IMR-90 (cell line): ENCODE measurements around the gene PATJ. TPM values are rescaled to one million over a fixed set of nuclear protein-coding genes. Genes with fewer than 3 reads are reported as not detected.

Source experiments
- ATAC-seq: fragments of 200-7000 bp; cut with Tn5 transposase; 2 replicates; pipeline ENCODE4 v1.9.1; 2020; ENCODE audit warnings: low read depth, mild to moderate bottlenecking, moderate library complexity
- BruUV-seq: library from RNA; stranded (reverse); fragments of 400-500 nt; replicated peaks from 2 replicates; lab custom pipeline; 2021; lab: Mats Ljungman, UMichigan
- CTCF ChIA-PET: fragments of 300-600 bp; formaldehyde crosslinking; extraction: SDS; loops from one replicate; lab custom pipeline; 2021; ENCODE audit warnings: antibody characterized with exemption; lab: Yijun Ruan, JAX
- POLR2A ChIA-PET: fragments of 300-600 bp; sonication (Branson Sonifier 250); formaldehyde crosslinking; loops from one replicate; lab custom pipeline; 2022; ENCODE audit warnings: antibody characterized with exemption; ENCODE audit not compliant: unreplicated experiment; lab: Charles Lee
- DNase-seq: peaks from one replicate; pipeline ENCODE4 v3.0.0; 2013
- H2AFZ ChIP-seq: replicated peaks from 2 replicates; pipeline ENCODE3; 2013; ENCODE audit warnings: low read length, mild to moderate bottlenecking; ENCODE audit not compliant: poor library complexity
- H2AK5ac ChIP-seq: 2 replicates; pipeline ENCODE4 v1.6.1; 2013; ENCODE audit warnings: low read depth, low read length, inconsistent platforms
- H2AK9ac ChIP-seq: replicated peaks from 2 replicates; pipeline ENCODE3; 2013; ENCODE audit warnings: mild to moderate bottlenecking, low read depth, low read length, moderate library complexity; ENCODE audit not compliant: poor library complexity
- H2BK120ac ChIP-seq: 2 replicates; pipeline ENCODE4 v1.6.1; 2013; ENCODE audit warnings: low read depth, low read length, inconsistent platforms
- H2BK15ac ChIP-seq: 3 replicates; pipeline ENCODE4 v1.6.1; 2013; ENCODE audit warnings: low read depth, low read length, inconsistent platforms
- H2BK20ac ChIP-seq: 2 replicates; pipeline ENCODE4 v1.6.1; 2013; ENCODE audit warnings: low read depth, mild to moderate bottlenecking, inconsistent platforms, low read length, moderate library complexity
- H2BK5ac ChIP-seq: 2 replicates; pipeline ENCODE4 v1.6.1; 2013; ENCODE audit warnings: mild to moderate bottlenecking, low read depth, low read length, inconsistent platforms; ENCODE audit not compliant: poor library complexity, severe bottlenecking
- H3K14ac ChIP-seq: replicated peaks from 2 replicates; pipeline ENCODE4 v1.6.1; 2013; ENCODE audit warnings: low read depth, low read length, inconsistent platforms
- H3K18ac ChIP-seq: 2 replicates; pipeline ENCODE4 v1.6.1; 2013; ENCODE audit warnings: low read depth, low read length, control low read depth
- H3K23ac ChIP-seq: 2 replicates; pipeline ENCODE4 v1.6.1; 2013; ENCODE audit warnings: low read depth, low read length, inconsistent platforms
- H3K27ac ChIP-seq: 2 replicates; pipeline ENCODE4 v1.5.1; 2013; ENCODE audit warnings: mild to moderate bottlenecking, control low read depth, low read length; ENCODE audit not compliant: insufficient read depth
- H3K27me3 ChIP-seq: 2 replicates; pipeline ENCODE4 v1.6.1; 2013; ENCODE audit warnings: low read length; ENCODE audit not compliant: control insufficient read depth, insufficient read depth
- H3K36me3 ChIP-seq: 2 replicates; pipeline ENCODE4 v1.6.1; 2013; ENCODE audit warnings: low read length, mixed read lengths; ENCODE audit not compliant: control insufficient read depth, insufficient read depth
- H3K4ac ChIP-seq: 2 replicates; pipeline ENCODE4 v1.6.1; 2013; ENCODE audit warnings: low read depth, low read length, inconsistent platforms
- H3K4me1 ChIP-seq: 2 replicates; pipeline ENCODE4 v1.6.1; 2013; ENCODE audit warnings: low read length, mixed read lengths; ENCODE audit not compliant: control insufficient read depth, insufficient read depth
- H3K4me2 ChIP-seq: 2 replicates; pipeline ENCODE4 v1.6.1; 2013; ENCODE audit warnings: low read depth, mild to moderate bottlenecking, control low read depth, low read length, moderate library complexity
- H3K4me3 ChIP-seq: 2 replicates; pipeline ENCODE4 v1.5.1; 2013; ENCODE audit warnings: low read depth, mild to moderate bottlenecking, control low read depth, low read length, moderate library complexity; ENCODE audit not compliant: insufficient read depth
- H3K56ac ChIP-seq: 2 replicates; pipeline ENCODE4 v1.6.1; 2013; ENCODE audit warnings: low read length, inconsistent platforms; ENCODE audit not compliant: insufficient read depth; ENCODE audit errors: extremely low read depth
- H3K79me1 ChIP-seq, 2 experiments: 2 replicates each; pipeline ENCODE4 v1.6.1; 2013; ENCODE audit warnings: low read length in 2 of 2, inconsistent platforms in 1 of 2, low read depth in 1 of 2
- H3K9ac ChIP-seq: 2 replicates; pipeline ENCODE4 v1.6.1; 2013; ENCODE audit warnings: low read depth, low read length, control low read depth
- H3K9me1 ChIP-seq: 2 replicates; pipeline ENCODE4 v1.6.1; 2013; ENCODE audit warnings: low read length, inconsistent platforms; ENCODE audit not compliant: insufficient read depth
- H3K9me3 ChIP-seq: 2 replicates; pipeline ENCODE4 v1.6.1; 2013; ENCODE audit warnings: low read length; ENCODE audit not compliant: control insufficient read depth, insufficient read depth
- H4K20me1 ChIP-seq: 2 replicates; pipeline ENCODE4 v1.6.1; 2013; ENCODE audit warnings: low read length, inconsistent platforms; ENCODE audit not compliant: insufficient read depth
- H4K5ac ChIP-seq: 2 replicates; pipeline ENCODE4 v1.6.1; 2013; ENCODE audit warnings: mild to moderate bottlenecking, low read depth, low read length, control low read depth
- H4K8ac ChIP-seq, 2 experiments: 2 replicates each; pipeline ENCODE4 v1.6.1; 2013; ENCODE audit warnings: low read depth in 2 of 2, low read length in 2 of 2, control low read depth in 1 of 2, inconsistent platforms in 1 of 2
- H4K91ac ChIP-seq: 2 replicates; pipeline ENCODE4 v1.6.1; 2013; ENCODE audit warnings: low read depth, low read length, inconsistent platforms; ENCODE audit not compliant: insufficient read depth
- BHLHE40 ChIP-seq: fragments of 150-350 bp; IDR thresholded peaks from 2 replicates; pipeline ENCODE4 v1.6.1; 2016; ENCODE audit warnings: mild to moderate bottlenecking, low read depth, low read length
- CEBPB ChIP-seq: IDR thresholded peaks from 2 replicates; pipeline ENCODE4 v1.6.1; 2012; ENCODE audit warnings: low read depth, low read length, improper control_type of control experiment
- CHD1 ChIP-seq: IDR thresholded peaks from 2 replicates; pipeline ENCODE4 v1.6.1; 2012; ENCODE audit warnings: low read depth, low read length, improper control_type of control experiment
- FOS ChIP-seq: fragments of 150-350 bp; IDR thresholded peaks from 2 replicates; pipeline ENCODE4 v1.6.1; 2016; ENCODE audit warnings: low read depth, low read length
- MAFK ChIP-seq: IDR thresholded peaks from 2 replicates; pipeline ENCODE4 v1.6.1; 2012; ENCODE audit warnings: low read depth, low read length, improper control_type of control experiment
- MAZ ChIP-seq: IDR thresholded peaks from 2 replicates; pipeline ENCODE4 v1.6.1; 2012; ENCODE audit warnings: low read depth, mild to moderate bottlenecking, low read length, improper control_type of control experiment, moderate library complexity, borderline replicate concordance
- MXI1 ChIP-seq: IDR thresholded peaks from 2 replicates; pipeline ENCODE4 v1.6.1; 2012; ENCODE audit warnings: low read depth, mild to moderate bottlenecking, low read length, moderate library complexity, borderline replicate concordance
- RCOR1 ChIP-seq: IDR thresholded peaks from 2 replicates; pipeline ENCODE4 v1.6.1; 2012; ENCODE audit warnings: mild to moderate bottlenecking, low read length, improper control_type of control experiment; ENCODE audit not compliant: insufficient replicate concordance
- RFX5 ChIP-seq: IDR thresholded peaks from 2 replicates; pipeline ENCODE4 v1.8.0; 2012; ENCODE audit warnings: low read depth, mild to moderate bottlenecking, low read length, moderate library complexity
- SMC3 ChIP-seq: fragments of 150-350 bp; IDR thresholded peaks from 2 replicates; pipeline ENCODE4 v1.6.1; 2016; ENCODE audit warnings: low read depth, mild to moderate bottlenecking, antibody characterized with exemption, low read length, moderate library complexity
- WGBS, 2 experiments: methylation state at CpG; one replicate each; pipeline versions ENCODE4 v1.1.5 to v1.1.7; 2013; ENCODE audit warnings: missing lambda C conversion rate in 2 of 2; ENCODE audit not compliant: insufficient read length in 1 of 2; ENCODE audit errors: extremely low coverage in 2 of 2; 5-methylcytosine and 5-hydroxymethylcytosine counted together
- dilution Hi-C: fragments of 300-500 bp; cut with HindIII; formaldehyde crosslinking; loops from one replicate; pipeline ENCODE4 v1.14.3; 2018; ENCODE audit warnings: low sequenced_read_pairs; ENCODE audit not compliant: unreplicated experiment
- in situ Hi-C: fragments of 300-500 bp; cut with MboI; formaldehyde crosslinking; loops from 3 replicates; pipeline ENCODE4 v1.14.3; 2019; ENCODE audit warnings: low sequenced_read_pairs, inconsistent platforms, mixed read lengths
- intact Hi-C: fragments of 100-400 bp; cut with micrococcal nuclease; formaldehyde crosslinking; loops from 2 replicates; pipeline ENCODE4 v1.10.0; 2022
- polyA plus RNA-seq, 3 experiments: library from polyadenylated mRNA; depleted of rRNA; stranded (reverse); fragments of >200 nt; gene quantifications; 2 replicates each; pipeline ENCODE4 v1.2.3, GENCODE V29; 2012; ENCODE audit warnings: low replicate concordance in 1 of 3
- total RNA-seq: library from RNA; depleted of rRNA; stranded (reverse); fragments of >200 nt; gene quantifications from 2 replicates; pipeline ENCODE4 v1.2.3, GENCODE V29; 2012
- TF ChIP-seq, protein P1 (sequence below): fragments of 150-350 bp; IDR thresholded peaks from 2 replicates; pipeline ENCODE4 v1.6.1; 2016; ENCODE audit warnings: low read depth, mild to moderate bottlenecking, low read length, moderate library complexity, borderline replicate concordance
- TF ChIP-seq, protein P2 (sequence below): fragments of 150-350 bp; IDR thresholded peaks from 2 replicates; pipeline ENCODE4 v1.6.1; 2017; ENCODE audit warnings: mild to moderate bottlenecking, antibody characterized with exemption, low read length, low read depth

PATJ gene
- total and polyA plus RNA-seq, 2 of the 4 experiments (the other 2 are of a cell fraction), result 2.0 to 3.4 TPM

DNA sequence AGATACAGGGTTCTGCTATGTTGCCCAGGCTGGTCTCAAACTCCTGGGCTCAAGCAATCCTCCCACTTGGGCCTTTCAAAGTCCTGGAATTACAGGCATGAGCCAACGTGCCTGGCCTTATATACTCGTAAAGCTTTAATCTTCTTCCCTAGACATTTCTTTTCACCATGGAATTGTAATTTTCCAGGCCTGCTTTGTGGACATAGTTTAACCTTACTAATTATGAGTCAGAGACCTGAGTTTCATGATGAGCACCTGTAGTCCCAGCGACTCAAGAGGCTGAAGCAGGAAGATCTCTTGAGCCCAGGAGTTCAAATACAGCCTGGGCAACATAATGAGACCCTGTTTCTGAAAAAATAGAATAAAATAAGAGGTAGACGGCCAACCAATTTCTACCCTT, 12.3 kb downstream of the PATJ start:
- H3K27me3 ChIP-seq, result no peaks in the 10 kb centered on the region
- WGBS, 2 experiments, result 71% methylated on average over 1 of the region's 4 CpGs; no CpG with 5 or more reads in 1 of the 2 experiments
- no peaks in the 10 kb centered on the region for H3K36me3 ChIP-seq
- no peak overlapping the region for H2BK20ac ChIP-seq
- no peak overlapping the region for H3K18ac ChIP-seq
- no peak overlapping the region for H3K56ac ChIP-seq
- H3K9me3 ChIP-seq, result no peaks in the 10 kb centered on the region
- no peak overlapping the region for H3K9ac ChIP-seq
- H3K27ac ChIP-seq, result no peak overlapping the region
- no peak overlapping the region for H2AK5ac ChIP-seq
- BruUV-seq, result no TSS peak
- H4K20me1 ChIP-seq, result no peaks in the 10 kb centered on the region
- no peak overlapping the region for H2AFZ ChIP-seq
- H2BK15ac ChIP-seq, result no peak overlapping the region
- no peak for TF ChIP-seq CHD1
- TF ChIP-seq RCOR1, result no peak
- TF ChIP-seq CEBPB, result no peak
- TF ChIP-seq MAFK, result no peak
- TF ChIP-seq, protein P1, sequence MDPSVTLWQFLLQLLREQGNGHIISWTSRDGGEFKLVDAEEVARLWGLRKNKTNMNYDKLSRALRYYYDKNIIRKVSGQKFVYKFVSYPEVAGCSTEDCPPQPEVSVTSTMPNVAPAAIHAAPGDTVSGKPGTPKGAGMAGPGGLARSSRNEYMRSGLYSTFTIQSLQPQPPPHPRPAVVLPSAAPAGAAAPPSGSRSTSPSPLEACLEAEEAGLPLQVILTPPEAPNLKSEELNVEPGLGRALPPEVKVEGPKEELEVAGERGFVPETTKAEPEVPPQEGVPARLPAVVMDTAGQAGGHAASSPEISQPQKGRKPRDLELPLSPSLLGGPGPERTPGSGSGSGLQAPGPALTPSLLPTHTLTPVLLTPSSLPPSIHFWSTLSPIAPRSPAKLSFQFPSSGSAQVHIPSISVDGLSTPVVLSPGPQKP, result no peak
- no peak for TF ChIP-seq BHLHE40
- TF ChIP-seq MAZ, result no peak
- TF ChIP-seq RFX5, result no peak
- no peak for TF ChIP-seq SMC3
- no peak for TF ChIP-seq FOS
- TF ChIP-seq, protein P2, sequence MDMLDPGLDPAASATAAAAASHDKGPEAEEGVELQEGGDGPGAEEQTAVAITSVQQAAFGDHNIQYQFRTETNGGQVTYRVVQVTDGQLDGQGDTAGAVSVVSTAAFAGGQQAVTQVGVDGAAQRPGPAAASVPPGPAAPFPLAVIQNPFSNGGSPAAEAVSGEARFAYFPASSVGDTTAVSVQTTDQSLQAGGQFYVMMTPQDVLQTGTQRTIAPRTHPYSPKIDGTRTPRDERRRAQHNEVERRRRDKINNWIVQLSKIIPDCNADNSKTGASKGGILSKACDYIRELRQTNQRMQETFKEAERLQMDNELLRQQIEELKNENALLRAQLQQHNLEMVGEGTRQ, result no peak
- TF ChIP-seq MXI1, result no peak
- no peak overlapping the region for H4K8ac ChIP-seq
- H3K4me2 ChIP-seq, result no peak overlapping the region
- no peaks in the 10 kb centered on the region for H3K4me1 ChIP-seq
- no peak overlapping the region for H3K23ac ChIP-seq
- dilution Hi-C loops (no loop called here), intact Hi-C loops (no loop called here), in situ Hi-C loops (no loop called here)
- H2BK5ac ChIP-seq, result no peak overlapping the region
- POLR2A ChIA-PET, result no interaction called here
- no peak overlapping the region for H2AK9ac ChIP-seq
- CTCF ChIA-PET, result interaction anchor here (0.7 kb wide), 1 partner anchor 123 kb away, joined by 3 read pairs; no protein-coding TSS in a partner anchor
- H2BK120ac ChIP-seq, result no peak overlapping the region
- no peak for DNase-seq
- no peak overlapping the region for H4K91ac ChIP-seq
- H3K14ac ChIP-seq, result no peak overlapping the region
- H3K79me1 ChIP-seq, result no peaks in the 10 kb centered on the region
- no peaks in the 10 kb centered on the region for H3K9me1 ChIP-seq
- no peak overlapping the region for H4K5ac ChIP-seq
- H3K4me3 ChIP-seq, result no peak overlapping the region
- no peak for ATAC-seq
- no peak overlapping the region for H3K4ac ChIP-seq
